ENCODE results near the gene CLSTN2.

The CLSTN2 gene

GRCh38 chr3:140455521-140456214 is 520.7 kb downstream of the CLSTN2 start:
- Histone ChIP-seq H3K27ac (ENCODE audit: low read depth, low read length) (no peak overlapping the region), H3K9ac (ENCODE audit: low read length) (no peak overlapping the region), H3K27me3 (ENCODE audit: control insufficient read depth, insufficient read depth, low read length) (no peaks in the 10 kb centered on the region), H3K4me3 (ENCODE audit: low read length) (no peak overlapping the region), H3K36me3 (ENCODE audit: control insufficient read depth, insufficient read depth, low read length) (no peaks in the 10 kb centered on the region), H3K4me1 (ENCODE audit: control insufficient read depth, insufficient read depth, low read length) (no peaks in the 10 kb centered on the region)

- no peak overlapping the region for H3K4me3 ChIP-seq (ENCODE audit: low read length)
- H3K36me3 ChIP-seq (ENCODE audit: control insufficient read depth, insufficient read depth, low read length) = no peaks in the 10 kb centered on the region
- H3K4me1 ChIP-seq (ENCODE audit: control insufficient read depth, insufficient read depth, low read length) = no peaks in the 10 kb centered on the region
- no peaks in the 10 kb centered on the region for H3K27me3 ChIP-seq (ENCODE audit: control insufficient read depth, insufficient read depth, low read length)
- no peak overlapping the region for H3K9ac ChIP-seq (ENCODE audit: low read length)
- no peak overlapping the region for H3K27ac ChIP-seq (ENCODE audit: low read depth, low read length)
Observed at GRCh38 chr3:140456974-140457373, 522.0 kb downstream of the CLSTN2 start.

DNA sequence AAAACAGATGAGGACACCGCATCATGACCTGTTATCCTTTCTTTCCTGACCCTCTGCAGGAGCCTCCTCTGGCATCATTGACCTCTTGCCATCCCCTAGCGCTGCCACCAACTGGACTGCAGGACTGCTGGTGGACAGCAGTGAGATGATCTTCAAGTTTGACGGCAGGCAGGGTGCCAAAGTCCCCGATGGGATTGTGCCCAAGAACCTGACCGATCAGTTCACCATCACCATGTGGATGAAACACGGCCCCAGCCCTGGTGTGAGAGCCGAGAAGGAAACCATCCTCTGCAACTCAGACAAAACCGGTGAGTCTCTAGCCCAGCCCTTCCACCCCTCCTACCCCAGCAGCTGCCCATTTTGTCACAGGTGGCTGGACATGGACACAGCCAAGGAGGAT is 524.5 kb downstream of the CLSTN2 start:
- Histone ChIP-seq H3K4me1 (ENCODE audit: control insufficient read depth, insufficient read depth, low read length) (no peaks in the 10 kb centered on the region), H3K27ac (ENCODE audit: low read depth, low read length) (no peak overlapping the region)

DNA sequence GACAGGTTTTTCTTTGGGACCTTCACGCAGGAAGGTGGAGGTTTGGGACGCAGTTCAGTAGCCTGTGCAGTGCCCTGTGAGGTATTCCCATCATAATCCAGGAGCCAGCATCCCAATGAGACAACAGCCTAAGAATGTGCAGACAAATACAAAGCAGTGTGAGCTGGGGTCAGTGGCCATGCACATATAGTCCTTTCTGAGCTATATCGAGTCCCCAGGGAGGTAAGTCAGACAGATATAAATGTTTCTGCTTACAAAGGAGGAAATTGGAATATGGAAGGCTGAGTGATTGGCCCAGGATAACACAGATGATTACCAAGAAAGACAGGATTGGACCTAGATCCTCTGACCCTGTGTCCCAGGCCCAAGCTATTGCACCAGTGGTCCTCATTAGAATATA is 526.3 kb downstream of the CLSTN2 start:
- Histone ChIP-seq H3K4me3 (ENCODE audit: low read length) (no peak overlapping the region), H3K36me3 (ENCODE audit: control insufficient read depth, insufficient read depth, low read length) (no peaks in the 10 kb centered on the region), H3K4me1 (ENCODE audit: control insufficient read depth, insufficient read depth, low read length) (no peaks in the 10 kb centered on the region), H3K9ac (ENCODE audit: low read length) (no peak overlapping the region), H3K27ac (ENCODE audit: low read depth, low read length) (no peak overlapping the region), H3K27me3 (ENCODE audit: control insufficient read depth, insufficient read depth, low read length) (no peaks in the 10 kb centered on the region)

More for the DNA sequence above, 524.5 kb downstream of the CLSTN2 start:
- no peak overlapping the region for H3K4me3 ChIP-seq (ENCODE audit: low read length)
- H3K36me3 ChIP-seq (ENCODE audit: control insufficient read depth, insufficient read depth, low read length) = no peaks in the 10 kb centered on the region
- H3K9ac ChIP-seq (ENCODE audit: low read length) = no peak overlapping the region
- no peaks in the 10 kb centered on the region for H3K27me3 ChIP-seq (ENCODE audit: control insufficient read depth, insufficient read depth, low read length)

GRCh38 chr3:140463355-140463754 is 528.4 kb downstream of the CLSTN2 start:
- H3K4me3 ChIP-seq (ENCODE audit: low read length) = no peak overlapping the region
- no peaks in the 10 kb centered on the region for H3K27me3 ChIP-seq (ENCODE audit: control insufficient read depth, insufficient read depth, low read length)
- H3K4me1 ChIP-seq (ENCODE audit: control insufficient read depth, insufficient read depth, low read length) = no peaks in the 10 kb centered on the region
- no peaks in the 10 kb centered on the region for H3K36me3 ChIP-seq (ENCODE audit: control insufficient read depth, insufficient read depth, low read length)
- H3K9ac ChIP-seq (ENCODE audit: low read length) = no peak overlapping the region
- no peak overlapping the region for H3K27ac ChIP-seq (ENCODE audit: low read depth, low read length)

DNA sequence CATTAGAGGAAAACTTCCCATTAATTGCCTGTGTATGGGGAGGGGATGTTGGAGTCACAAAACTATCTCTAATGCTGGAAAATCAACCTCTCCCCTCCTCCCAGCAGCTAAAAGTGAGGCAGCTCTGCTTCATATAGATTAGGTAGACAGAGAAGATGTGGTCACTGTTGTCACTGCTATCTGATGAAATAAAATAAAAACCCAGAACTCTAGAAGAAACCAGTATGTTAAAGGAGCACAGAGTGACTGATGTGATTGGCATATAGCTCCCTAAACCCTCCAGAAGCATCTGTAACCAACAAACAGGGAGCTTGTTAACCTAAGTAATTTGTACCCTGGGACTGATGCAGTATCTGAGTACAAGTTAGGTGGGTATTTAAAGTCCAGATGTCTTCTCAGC is 531.0 kb downstream of the CLSTN2 start:
- H3K4me1 ChIP-seq (ENCODE audit: control insufficient read depth, insufficient read depth, low read length) = no peaks in the 10 kb centered on the region
- H3K27ac ChIP-seq (ENCODE audit: low read depth, low read length) = no peak overlapping the region
- H3K27me3 ChIP-seq (ENCODE audit: control insufficient read depth, insufficient read depth, low read length) = no peaks in the 10 kb centered on the region
- H3K9ac ChIP-seq (ENCODE audit: low read length) = no peak overlapping the region
- H3K4me3 ChIP-seq (ENCODE audit: low read length) = no peak overlapping the region
- H3K36me3 ChIP-seq (ENCODE audit: control insufficient read depth, insufficient read depth, low read length) = no peaks in the 10 kb centered on the region

GRCh38 chr3:140466535-140466934 is 531.5 kb downstream of the CLSTN2 start:
- H3K36me3 ChIP-seq (ENCODE audit: control insufficient read depth, insufficient read depth, low read length) = no peaks in the 10 kb centered on the region
- no peaks in the 10 kb centered on the region for H3K4me1 ChIP-seq (ENCODE audit: control insufficient read depth, insufficient read depth, low read length)
- no peak overlapping the region for H3K27ac ChIP-seq (ENCODE audit: low read depth, low read length)
- H3K4me3 ChIP-seq (ENCODE audit: low read length) = no peak overlapping the region
- no peak overlapping the region for H3K9ac ChIP-seq (ENCODE audit: low read length)
- H3K27me3 ChIP-seq (ENCODE audit: control insufficient read depth, insufficient read depth, low read length) = no peaks in the 10 kb centered on the region

DNA sequence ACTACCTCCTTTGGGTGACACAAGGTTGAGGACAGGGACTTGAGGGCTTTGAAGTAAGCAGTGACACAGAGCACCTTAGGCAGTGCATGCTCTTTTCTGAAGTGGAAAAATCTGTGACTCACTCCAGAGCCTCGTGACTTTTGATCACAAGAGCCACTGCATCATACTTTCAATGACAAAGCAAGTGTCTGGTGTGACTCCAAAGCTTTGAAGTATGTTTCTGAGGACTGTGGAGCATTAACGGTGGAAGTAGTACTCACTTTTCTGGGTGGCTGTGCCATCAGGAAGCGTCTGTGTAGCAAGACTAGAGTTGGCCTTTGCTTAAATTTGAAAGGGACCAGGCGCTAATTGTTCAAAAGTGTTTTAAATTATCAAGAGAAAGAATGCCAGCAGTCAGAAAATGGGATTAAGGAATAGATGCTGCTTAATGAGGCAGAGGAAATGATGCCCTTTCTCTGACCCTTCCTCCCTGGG is 532.2 kb downstream of the CLSTN2 start:
- Histone ChIP-seq H3K4me3 (ENCODE audit: low read length) (no peak overlapping the region), H3K36me3 (ENCODE audit: control insufficient read depth, insufficient read depth, low read length) (no peaks in the 10 kb centered on the region), H3K27ac (ENCODE audit: low read depth, low read length) (no peak overlapping the region), H3K27me3 (ENCODE audit: control insufficient read depth, insufficient read depth, low read length) (no peaks in the 10 kb centered on the region), H3K9ac (ENCODE audit: low read length) (no peak overlapping the region), H3K4me1 (ENCODE audit: control insufficient read depth, insufficient read depth, low read length) (no peaks in the 10 kb centered on the region)

GRCh38 chr3:140467796-140468315 is 532.9 kb downstream of the CLSTN2 start:
- Histone ChIP-seq H3K27me3 (ENCODE audit: control insufficient read depth, insufficient read depth, low read length) (no peaks in the 10 kb centered on the region), H3K4me1 (ENCODE audit: control insufficient read depth, insufficient read depth, low read length) (no peaks in the 10 kb centered on the region), H3K36me3 (ENCODE audit: control insufficient read depth, insufficient read depth, low read length) (no peaks in the 10 kb centered on the region), H3K4me3 (ENCODE audit: low read length) (no peak overlapping the region), H3K9ac (ENCODE audit: low read length) (no peak overlapping the region), H3K27ac (ENCODE audit: low read depth, low read length) (no peak overlapping the region)

- no peak overlapping the region for H3K9ac ChIP-seq (ENCODE audit: low read length)
- H3K27me3 ChIP-seq (ENCODE audit: control insufficient read depth, insufficient read depth, low read length) = no peaks in the 10 kb centered on the region
- H3K4me1 ChIP-seq (ENCODE audit: control insufficient read depth, insufficient read depth, low read length) = no peaks in the 10 kb centered on the region
- H3K4me3 ChIP-seq (ENCODE audit: low read length) = no peak overlapping the region
- no peaks in the 10 kb centered on the region for H3K36me3 ChIP-seq (ENCODE audit: control insufficient read depth, insufficient read depth, low read length)
- H3K27ac ChIP-seq (ENCODE audit: low read depth, low read length) = no peak overlapping the region
Observed at GRCh38 chr3:140468407-140468806, 533.4 kb downstream of the CLSTN2 start.

GRCh38 chr3:140469491-140469890 is 534.5 kb downstream of the CLSTN2 start:
- H3K27me3 ChIP-seq (ENCODE audit: control insufficient read depth, insufficient read depth, low read length) = no peaks in the 10 kb centered on the region
- H3K36me3 ChIP-seq (ENCODE audit: control insufficient read depth, insufficient read depth, low read length) = no peaks in the 10 kb centered on the region
- no peak overlapping the region for H3K9ac ChIP-seq (ENCODE audit: low read length)
- no peak overlapping the region for H3K27ac ChIP-seq (ENCODE audit: low read depth, low read length)
- no peaks in the 10 kb centered on the region for H3K4me1 ChIP-seq (ENCODE audit: control insufficient read depth, insufficient read depth, low read length)
- H3K4me3 ChIP-seq (ENCODE audit: low read length) = no peak overlapping the region

DNA sequence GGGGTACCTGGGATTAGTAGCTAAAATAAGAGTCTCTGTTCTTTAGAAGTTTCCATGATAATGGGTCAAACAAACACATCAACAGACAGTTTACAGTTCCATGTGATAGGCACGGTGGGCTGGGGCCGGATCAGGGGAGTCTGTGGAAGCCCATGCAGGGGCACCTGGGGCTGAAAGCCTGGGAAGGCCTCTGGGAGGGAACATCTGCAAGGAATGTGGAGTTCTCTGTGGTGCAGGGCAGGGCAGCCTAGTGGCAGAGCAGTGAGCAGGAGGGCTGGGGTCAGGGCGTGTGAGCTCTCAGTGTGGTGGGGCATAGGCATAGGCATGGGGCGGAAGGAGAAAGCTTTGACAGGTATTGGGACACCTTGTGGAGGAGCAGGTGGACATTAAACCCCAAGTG is 535.2 kb downstream of the CLSTN2 start:
- H3K4me1 ChIP-seq (ENCODE audit: control insufficient read depth, insufficient read depth, low read length) = no peaks in the 10 kb centered on the region
- H3K27me3 ChIP-seq (ENCODE audit: control insufficient read depth, insufficient read depth, low read length) = no peaks in the 10 kb centered on the region
- H3K27ac ChIP-seq (ENCODE audit: low read depth, low read length) = no peak overlapping the region
- no peak overlapping the region for H3K4me3 ChIP-seq (ENCODE audit: low read length)
- no peaks in the 10 kb centered on the region for H3K36me3 ChIP-seq (ENCODE audit: control insufficient read depth, insufficient read depth, low read length)
- H3K9ac ChIP-seq (ENCODE audit: low read length) = no peak overlapping the region

- Histone ChIP-seq H3K4me1 (ENCODE audit: control insufficient read depth, insufficient read depth, low read length) (no peaks in the 10 kb centered on the region), H3K36me3 (ENCODE audit: control insufficient read depth, insufficient read depth, low read length) (no peaks in the 10 kb centered on the region), H3K4me3 (ENCODE audit: low read length) (no peak overlapping the region), H3K27me3 (ENCODE audit: control insufficient read depth, insufficient read depth, low read length) (no peaks in the 10 kb centered on the region), H3K9ac (ENCODE audit: low read length) (no peak overlapping the region), H3K27ac (ENCODE audit: low read depth, low read length) (no peak overlapping the region)
Observed at GRCh38 chr3:140470962-140471361, 536.0 kb downstream of the CLSTN2 start.

Measured in rectal smooth muscle tissue (tissue), 1 donor.